MCF 10A (cell line): ENCODE measurements around the gene FAM83E. TPM values are rescaled to one million over a fixed set of nuclear protein-coding genes. Genes with fewer than 3 reads are reported as not detected.

ENCODE experiments used
- BruUV-seq: library from RNA; stranded (reverse); fragments of 400-500 nt; replicated peaks from 2 replicates; lab custom pipeline; 2021; lab: Mats Ljungman, UMichigan
- CTCF ChIA-PET: fragments of 300-600 bp; sonication (Branson Sonifier 250); formaldehyde crosslinking; extraction: SDS; loops from one replicate; lab custom pipeline; 2021; ENCODE audit warnings: antibody characterized with exemption, inconsistent platforms; lab: Yijun Ruan, JAX
- POLR2A ChIA-PET: fragments of 300-600, 350-650 bp; sonication (Branson Sonifier 250); formaldehyde crosslinking; extraction: SDS; loops from one replicate; lab custom pipeline; 2020; ENCODE audit warnings: antibody characterized with exemption, inconsistent platforms; lab: Yijun Ruan, JAX
- DNase-seq: peaks from one replicate; pipeline ENCODE4 v3.0.0-alpha.2; 2018; ENCODE audit not compliant: unreplicated experiment
- H3K27ac Mint-ChIP-seq: one replicate; pipeline ENCODE4 v1.8.0; 2022; ENCODE audit warnings: mild to moderate bottlenecking, low read depth, mixed read lengths; ENCODE audit not compliant: unreplicated experiment
- H3K27me3 Mint-ChIP-seq: one replicate; pipeline ENCODE4 v1.8.0; 2022; ENCODE audit warnings: mixed read lengths; ENCODE audit not compliant: insufficient read depth, unreplicated experiment
- H3K36me3 Mint-ChIP-seq: one replicate; pipeline ENCODE4 v1.8.0; 2022; ENCODE audit warnings: mild to moderate bottlenecking, moderate library complexity, mixed read lengths; ENCODE audit not compliant: insufficient read depth, unreplicated experiment
- H3K4me1 Mint-ChIP-seq: one replicate; pipeline ENCODE4 v1.8.0; 2022; ENCODE audit warnings: mixed read lengths; ENCODE audit not compliant: insufficient read depth, unreplicated experiment
- H3K4me3 Mint-ChIP-seq: one replicate; pipeline ENCODE4 v1.8.0; 2022; ENCODE audit warnings: mild to moderate bottlenecking, moderate library complexity, mixed read lengths; ENCODE audit not compliant: unreplicated experiment
- H3K9me3 Mint-ChIP-seq: one replicate; pipeline ENCODE4 v1.8.0; 2022; ENCODE audit warnings: mixed read lengths; ENCODE audit not compliant: unreplicated experiment
- CTCF ChIP-seq: fragments of 200-600 bp; IDR thresholded peaks from one replicate; pipeline ENCODE4 v1.8.0; 2022; ENCODE audit warnings: antibody characterized with exemption, mild to moderate bottlenecking; ENCODE audit not compliant: unreplicated experiment
- intact Hi-C: fragments of 100-400 bp; cut with micrococcal nuclease; formaldehyde crosslinking; loops from 2 replicates; pipeline ENCODE4 v1.14.1; 2022
- total RNA-seq: library from RNA; stranded (reverse); gene quantifications from 2 replicates; pipeline ENCODE4 v1.2.3, GENCODE V29; 2022

Gene FAM83E
- total RNA-seq, 1 experiment from 2014 or later, result 0.89 TPM

- Mint-ChIP-seq H3K27ac (peak overlapping the region; percentile 96), H3K4me1 (peaks cover 44% of the 10 kb centered on the region), H3K9me3 (no peaks in the 10 kb centered on the region), H3K27me3 (no peaks in the 10 kb centered on the region), H3K36me3 (peaks cover 69% of the 10 kb centered on the region), H3K4me3 (peak overlapping the region; percentile 87)
- intact Hi-C loops, result no loop called here
- ChIA-PET POLR2A (interaction anchor here (0.5 to 7.2 kb wide), 12 partner anchors 16 to 1252 kb away, joined by 3 to 108 read pairs (median 4); partner anchors contain the start of genes CA11, DBP, PPP1R15A and SYNGR4), CTCF (interaction anchor here (0.5 to 1.5 kb wide), 9 partner anchors 10 to 958 kb away, joined by 3 to 6 read pairs (median 3); no protein-coding TSS in a partner anchor)
- BruUV-seq, result no TSS peak
- TF ChIP-seq CTCF, result no peak
- DNase-seq, result no peak
These were observed 1.7 kb upstream of the FAM83E start for GRCh38 chr19:48616491-48617056.

GRCh38 chr19:48616041-48616436 is 1.2 kb upstream of the FAM83E start:
- ChIA-PET POLR2A (interaction anchor here (0.6 to 7.2 kb wide), 9 partner anchors 17 to 836 kb away, joined by 3 to 108 read pairs (median 5); partner anchors contain the start of genes CA11, DBP and PPP1R15A), CTCF (interaction anchor here (0.9 to 1.2 kb wide), 3 partner anchors 10 to 128 kb away, joined by 3 to 6 read pairs (median 4); no protein-coding TSS in a partner anchor)
- peak overlapping the region; percentile 87 for H3K4me3 Mint-ChIP-seq
- DNase-seq, result no peak
- no peak overlapping the region for H3K27ac Mint-ChIP-seq
- intact Hi-C loops, result no loop called here
- TF ChIP-seq CTCF, result no peak
- peaks cover 44% of the 10 kb centered on the region for H3K4me1 Mint-ChIP-seq
- H3K36me3 Mint-ChIP-seq, result peaks cover 64% of the 10 kb centered on the region
- H3K9me3 Mint-ChIP-seq, result no peaks in the 10 kb centered on the region
- no TSS peak for BruUV-seq
- no peaks in the 10 kb centered on the region for H3K27me3 Mint-ChIP-seq

- Mint-ChIP-seq H3K36me3 (peaks cover 64% of the 10 kb centered on the region), H3K27ac (peak overlapping the region; percentile 51), H3K4me1 (peaks cover 44% of the 10 kb centered on the region), H3K9me3 (no peaks in the 10 kb centered on the region), H3K27me3 (no peaks in the 10 kb centered on the region), H3K4me3 (peak overlapping the region; percentile 87)
- no peak for TF ChIP-seq CTCF
- intact Hi-C loops, result no loop called here
- BruUV-seq, result no TSS peak
- ChIA-PET POLR2A (interaction anchor here (0.9 to 7.2 kb wide), 5 partner anchors 12 to 126 kb away, joined by 3 to 108 read pairs (median 5); no protein-coding TSS in a partner anchor), CTCF (interaction anchor here (0.6 to 1.2 kb wide), 3 partner anchors 19 to 127 kb away, joined by 3 read pairs; no protein-coding TSS in a partner anchor)
- DNase-seq, result no peak
These were observed 560 bp upstream of the FAM83E start for GRCh38 chr19:48615231-48616040.
